WERI-Rb-1 (cell line): ENCODE results near the gene BZW2.

Source experiments
- DNase-seq: peaks from one replicate; pipeline ENCODE4 v3.0.0-alpha.2; 2020
- H3K27ac ChIP-seq: fragments of 250-450 bp; sonication (Bioruptor Pico); 2 replicates; pipeline ENCODE4 v1.5.1; 2020; ENCODE audit warnings: mild to moderate bottlenecking, moderate library complexity
- H3K27me3 ChIP-seq: fragments of 250-450 bp; sonication (Bioruptor Pico); 2 replicates; pipeline ENCODE4 v1.5.1; 2021; ENCODE audit warnings: mild to moderate bottlenecking, low read depth, moderate library complexity; ENCODE audit not compliant: insufficient read depth, severe bottlenecking
- H3K36me3 ChIP-seq: fragments of 250-450 bp; sonication (Bioruptor Pico); 2 replicates; pipeline ENCODE4 v1.5.1; 2020; ENCODE audit warnings: mild to moderate bottlenecking, moderate library complexity
- H3K4me3 ChIP-seq: 2 replicates; pipeline ENCODE4 v1.5.1; 2011; ENCODE audit warnings: low read depth, mild to moderate bottlenecking, control low read depth, low read length
- H3K9me3 ChIP-seq: fragments of 250-450 bp; sonication (Bioruptor Pico); 2 replicates; pipeline ENCODE4 v1.5.1; 2021; ENCODE audit warnings: mild to moderate bottlenecking, moderate library complexity; ENCODE audit not compliant: severe bottlenecking
- CTCF ChIP-seq: IDR thresholded peaks from 2 replicates; pipeline ENCODE4 v1.5.1; 2011; ENCODE audit warnings: low read depth, mild to moderate bottlenecking, control low read depth, inconsistent platforms, low read length

BZW2 gene

GRCh38 chr7:16637379-16637778 lies 8.6 kb upstream of the BZW2 start:
- TF ChIP-seq CTCF = no peak
- 0 out of 2 replicates have a peak, but pooled peaks cover 2% of the 10 kb centered on the region for H3K36me3 ChIP-seq

GRCh38 chr7:16638282-16639280 lies 7.4 kb upstream of the BZW2 start:
- DNase-seq = no peak
- Histone ChIP-seq H3K9me3 (no peaks in the 10 kb centered on the region), H3K27me3 (no peaks in the 10 kb centered on the region)

More at GRCh38 chr7:16637379-16637778, 8.6 kb upstream of the BZW2 start:
- DNase-seq = no peak
- H3K9me3 ChIP-seq = no peaks in the 10 kb centered on the region
- no peaks in the 10 kb centered on the region for H3K27me3 ChIP-seq
- no peak overlapping the region for H3K27ac ChIP-seq
- H3K4me3 ChIP-seq = no peak overlapping the region

GRCh38 chr7:16644157-16644556 lies 1.8 kb upstream of the BZW2 start:
- no peaks in the 10 kb centered on the region for H3K27me3 ChIP-seq
- no peaks in the 10 kb centered on the region for H3K9me3 ChIP-seq
- peaks cover 15% of the 10 kb centered on the region for H3K36me3 ChIP-seq
- DNase-seq = no peak
- H3K27ac ChIP-seq = peak overlapping the region; percentile 99
- no peak for TF ChIP-seq CTCF
- H3K4me3 ChIP-seq = peak overlapping the region; percentile 82

More at GRCh38 chr7:16638282-16639280, 7.4 kb upstream of the BZW2 start:
- Histone ChIP-seq H3K36me3 (peaks cover 5% of the 10 kb centered on the region), H3K27ac (no peak overlapping the region), H3K4me3 (no peak overlapping the region)
- TF ChIP-seq CTCF = no peak

GRCh38 chr7:16644636-16645592 lies 1.1 kb upstream of the BZW2 start:
- TF ChIP-seq CTCF = no peak
- peak; percentile 76 for DNase-seq

GRCh38 chr7:16646472-16647072 lies 591 bp downstream of the BZW2 start:
- DNase-seq = peak; percentile 32
- H3K27ac ChIP-seq = peak overlapping the region; percentile 99
- TF ChIP-seq CTCF = no peak
- H3K36me3 ChIP-seq = peaks cover 17% of the 10 kb centered on the region
- H3K27me3 ChIP-seq = no peaks in the 10 kb centered on the region
- peak overlapping the region; percentile 82 for H3K4me3 ChIP-seq
- no peaks in the 10 kb centered on the region for H3K9me3 ChIP-seq

More at GRCh38 chr7:16644636-16645592, 1.1 kb upstream of the BZW2 start:
- peaks cover 17% of the 10 kb centered on the region for H3K36me3 ChIP-seq
- no peaks in the 10 kb centered on the region for H3K27me3 ChIP-seq
- no peaks in the 10 kb centered on the region for H3K9me3 ChIP-seq
- peak overlapping the region; percentile 82 for H3K4me3 ChIP-seq
- peak overlapping the region; percentile 99 for H3K27ac ChIP-seq
